Measurements from ENCODE around the gene HNF4A. TPM values are rescaled to one million over a fixed set of nuclear protein-coding genes. Genes with fewer than 3 reads are reported as not detected.

The HNF4A gene
- total and polyA plus RNA-seq, 2 of the 13 experiments (the other 11 are each of a cell fraction or from before 2014, with no cell fraction given): 80.9 to 169 TPM

DNA sequence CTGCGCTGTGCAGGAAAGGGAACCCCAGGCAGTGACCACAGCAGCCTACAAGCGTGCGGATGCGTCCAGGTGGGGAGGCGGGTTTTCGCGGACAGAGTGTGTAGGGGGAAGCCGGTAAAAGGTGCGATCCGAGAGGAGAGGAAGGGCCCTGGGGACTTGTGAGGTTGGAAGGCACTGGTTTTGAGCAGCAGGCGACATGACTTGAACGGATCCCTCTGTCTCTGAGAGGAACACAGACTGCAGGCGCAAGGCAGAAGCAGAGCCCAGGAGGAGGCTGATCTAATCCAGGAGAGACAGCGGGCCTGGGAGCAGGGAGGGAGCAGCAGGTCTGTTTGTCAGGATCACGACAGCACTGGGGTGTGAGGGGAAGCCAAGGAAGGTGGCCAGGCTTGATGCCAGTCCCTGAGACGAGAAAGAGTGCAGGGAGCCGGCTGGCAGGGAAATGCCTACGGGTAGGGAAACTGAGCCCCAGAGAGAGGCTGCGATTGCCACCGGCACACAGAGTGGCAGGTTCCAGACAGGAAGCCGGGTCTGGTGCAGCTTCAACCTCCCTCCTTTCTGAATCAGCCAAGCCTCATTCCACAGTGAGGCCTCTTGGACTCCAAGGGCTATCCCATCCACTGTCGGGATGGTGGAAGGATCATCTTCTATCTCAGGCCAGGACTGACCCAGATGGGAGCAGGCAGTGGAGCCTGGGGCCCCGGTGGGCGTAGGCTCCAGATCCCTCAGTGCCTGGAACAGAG lies 57.1 kb downstream of the HNF4A start (continued):
- TF ChIP-seq, protein P1, sequence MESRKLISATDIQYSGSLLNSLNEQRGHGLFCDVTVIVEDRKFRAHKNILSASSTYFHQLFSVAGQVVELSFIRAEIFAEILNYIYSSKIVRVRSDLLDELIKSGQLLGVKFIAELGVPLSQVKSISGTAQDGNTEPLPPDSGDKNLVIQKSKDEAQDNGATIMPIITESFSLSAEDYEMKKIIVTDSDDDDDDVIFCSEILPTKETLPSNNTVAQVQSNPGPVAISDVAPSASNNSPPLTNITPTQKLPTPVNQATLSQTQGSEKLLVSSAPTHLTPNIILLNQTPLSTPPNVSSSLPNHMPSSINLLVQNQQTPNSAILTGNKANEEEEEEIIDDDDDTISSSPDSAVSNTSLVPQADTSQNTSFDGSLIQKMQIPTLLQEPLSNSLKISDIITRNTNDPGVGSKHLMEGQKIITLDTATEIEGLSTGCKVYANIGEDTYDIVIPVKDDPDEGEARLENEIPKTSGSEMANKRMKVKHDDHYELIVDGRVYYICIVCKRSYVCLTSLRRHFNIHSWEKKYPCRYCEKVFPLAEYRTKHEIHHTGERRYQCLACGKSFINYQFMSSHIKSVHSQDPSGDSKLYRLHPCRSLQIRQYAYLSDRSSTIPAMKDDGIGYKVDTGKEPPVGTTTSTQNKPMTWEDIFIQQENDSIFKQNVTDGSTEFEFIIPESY (CRISPR knock-in tag; IDR thresholded peaks at IDR 0.05): 0 out of 2 replicates have a peak, but pooled peaks have one; percentile 12
- TF ChIP-seq GATA4 (IDR thresholded peaks at IDR 0.05; ENCODE audit: borderline replicate concordance, low read depth): no peak
- TF ChIP-seq ZNF652 (CRISPR knock-in tag; IDR thresholded peaks at IDR 0.05; ENCODE audit: borderline replicate concordance, low read depth): no peak
- TF ChIP-seq KMT2B (CRISPR knock-in tag; IDR thresholded peaks at IDR 0.05): no peak
- no peak for TF ChIP-seq ZFX (CRISPR knock-in tag; IDR thresholded peaks at IDR 0.05; ENCODE audit: low read depth)
- TF ChIP-seq ZSCAN30 (CRISPR knock-in tag; IDR thresholded peaks at IDR 0.05): no peak
- TF ChIP-seq, protein P2, sequence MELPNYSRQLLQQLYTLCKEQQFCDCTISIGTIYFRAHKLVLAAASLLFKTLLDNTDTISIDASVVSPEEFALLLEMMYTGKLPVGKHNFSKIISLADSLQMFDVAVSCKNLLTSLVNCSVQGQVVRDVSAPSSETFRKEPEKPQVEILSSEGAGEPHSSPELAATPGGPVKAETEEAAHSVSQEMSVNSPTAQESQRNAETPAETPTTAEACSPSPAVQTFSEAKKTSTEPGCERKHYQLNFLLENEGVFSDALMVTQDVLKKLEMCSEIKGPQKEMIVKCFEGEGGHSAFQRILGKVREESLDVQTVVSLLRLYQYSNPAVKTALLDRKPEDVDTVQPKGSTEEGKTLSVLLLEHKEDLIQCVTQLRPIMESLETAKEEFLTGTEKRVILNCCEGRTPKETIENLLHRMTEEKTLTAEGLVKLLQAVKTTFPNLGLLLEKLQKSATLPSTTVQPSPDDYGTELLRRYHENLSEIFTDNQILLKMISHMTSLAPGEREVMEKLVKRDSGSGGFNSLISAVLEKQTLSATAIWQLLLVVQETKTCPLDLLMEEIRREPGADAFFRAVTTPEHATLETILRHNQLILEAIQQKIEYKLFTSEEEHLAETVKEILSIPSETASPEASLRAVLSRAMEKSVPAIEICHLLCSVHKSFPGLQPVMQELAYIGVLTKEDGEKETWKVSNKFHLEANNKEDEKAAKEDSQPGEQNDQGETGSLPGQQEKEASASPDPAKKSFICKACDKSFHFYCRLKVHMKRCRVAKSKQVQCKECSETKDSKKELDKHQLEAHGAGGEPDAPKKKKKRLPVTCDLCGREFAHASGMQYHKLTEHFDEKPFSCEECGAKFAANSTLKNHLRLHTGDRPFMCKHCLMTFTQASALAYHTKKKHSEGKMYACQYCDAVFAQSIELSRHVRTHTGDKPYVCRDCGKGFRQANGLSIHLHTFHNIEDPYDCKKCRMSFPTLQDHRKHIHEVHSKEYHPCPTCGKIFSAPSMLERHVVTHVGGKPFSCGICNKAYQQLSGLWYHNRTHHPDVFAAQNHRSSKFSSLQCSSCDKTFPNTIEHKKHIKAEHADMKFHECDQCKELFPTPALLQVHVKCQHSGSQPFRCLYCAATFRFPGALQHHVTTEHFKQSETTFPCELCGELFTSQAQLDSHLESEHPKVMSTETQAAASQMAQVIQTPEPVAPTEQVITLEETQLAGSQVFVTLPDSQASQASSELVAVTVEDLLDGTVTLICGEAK (IDR thresholded peaks at IDR 0.05): no peak
- TF ChIP-seq, protein P2 (CRISPR knock-in tag; IDR thresholded peaks at IDR 0.05): no peak; the same call in 1 of the 2 replicates
- TF ChIP-seq ZNF564 (CRISPR knock-in tag; IDR thresholded peaks at IDR 0.05): no peak
- TF ChIP-seq HNRNPL (IDR thresholded peaks at IDR 0.05; ENCODE audit: low read depth, low read length): no peak
- TF ChIP-seq ZNF577 (CRISPR knock-in tag; IDR thresholded peaks at IDR 0.05; ENCODE audit: borderline replicate concordance, low read depth): peak; percentile 21; the same call in 1 of the 2 replicates
- 0 out of 2 replicates have a peak, but pooled peaks have one; percentile 3 for TF ChIP-seq MTERF4 (CRISPR knock-in tag; IDR thresholded peaks at IDR 0.05)
